ENCODE data around the gene NUP35.
"Not testable (repeated sequence)": the region's sequence is repeated elsewhere in the genome, so short reads cannot be mapped to it uniquely, and the experiment has no call there.

NUP35 gene

GRCh38 chr2:183148955-183149354 is 24.7 kb downstream of the NUP35 start:
- no peak for DNase-seq (ENCODE audit: low read depth)

GRCh38 chr2:183149489-183149888 is 25.2 kb downstream of the NUP35 start:
- no peak for DNase-seq (ENCODE audit: low read depth)

DNA sequence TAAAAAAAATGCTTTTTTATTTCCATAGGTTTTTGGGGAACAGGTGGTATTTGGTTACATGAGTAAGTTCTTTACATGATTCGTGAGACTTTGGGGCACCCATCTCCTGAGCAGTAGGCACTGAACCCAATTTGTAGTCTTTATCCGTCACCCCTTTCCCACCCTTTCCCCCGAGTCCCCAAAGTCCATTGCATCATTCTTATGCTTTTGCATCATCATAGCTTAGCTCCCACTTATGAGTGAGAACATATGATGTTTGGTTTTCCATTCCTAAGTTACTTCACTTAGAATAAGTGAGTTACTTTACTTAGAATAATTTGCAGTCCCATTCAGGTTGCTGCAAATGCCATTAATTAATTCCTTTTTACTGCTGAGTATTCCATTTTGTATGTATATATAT is 28.0 kb downstream of the NUP35 start:
- DNase-seq (ENCODE audit: low read depth): not testable (repeated sequence)

DNA sequence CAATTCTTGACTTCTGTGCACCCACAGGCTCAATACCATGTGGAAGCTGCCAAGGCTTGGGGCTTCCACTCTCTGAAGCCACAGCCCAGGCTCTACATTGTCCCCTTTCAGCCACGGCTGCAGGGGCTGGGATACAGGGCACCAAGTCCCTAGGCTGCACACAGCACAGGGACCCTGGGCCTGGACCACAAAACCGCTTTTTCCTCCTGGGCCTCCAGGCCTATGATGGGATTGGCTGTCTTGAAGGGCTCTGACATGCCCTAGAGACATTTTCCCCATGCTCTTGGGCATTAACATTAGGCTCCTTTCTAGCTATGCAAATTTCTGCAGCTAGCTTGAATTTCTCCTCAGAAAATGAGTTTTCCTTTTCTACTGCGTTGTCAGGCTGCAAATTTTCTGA is 29.7 kb downstream of the NUP35 start:
- no peak for DNase-seq (ENCODE audit: low read depth)

- not testable (repeated sequence) for DNase-seq (ENCODE audit: low read depth)
Measured at GRCh38 chr2:183154772-183155171, 30.5 kb downstream of the NUP35 start.

GRCh38 chr2:183157131-183157530 is 32.9 kb downstream of the NUP35 start:
- no peak for DNase-seq (ENCODE audit: low read depth)

DNA sequence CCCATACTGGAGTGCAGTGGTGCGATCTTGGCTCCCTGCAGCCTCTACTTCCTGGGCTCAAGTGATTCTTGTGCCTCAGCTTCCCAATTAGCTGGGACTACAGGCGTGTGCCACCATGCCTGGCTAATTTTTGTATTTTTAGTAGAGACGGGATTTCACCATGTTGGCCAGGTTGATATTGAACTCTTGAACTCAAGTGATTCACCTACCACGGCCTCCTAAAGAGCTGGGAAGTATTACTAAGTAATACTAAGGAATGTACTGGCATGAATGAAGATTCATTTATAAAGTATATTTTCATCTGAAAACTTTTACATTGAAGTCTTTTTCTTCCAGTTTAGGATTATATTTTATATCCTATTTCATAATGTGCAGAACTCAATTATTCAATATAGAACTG is 38.1 kb downstream of the NUP35 start:
- DNase-seq (ENCODE audit: low read depth): no peak

DNA sequence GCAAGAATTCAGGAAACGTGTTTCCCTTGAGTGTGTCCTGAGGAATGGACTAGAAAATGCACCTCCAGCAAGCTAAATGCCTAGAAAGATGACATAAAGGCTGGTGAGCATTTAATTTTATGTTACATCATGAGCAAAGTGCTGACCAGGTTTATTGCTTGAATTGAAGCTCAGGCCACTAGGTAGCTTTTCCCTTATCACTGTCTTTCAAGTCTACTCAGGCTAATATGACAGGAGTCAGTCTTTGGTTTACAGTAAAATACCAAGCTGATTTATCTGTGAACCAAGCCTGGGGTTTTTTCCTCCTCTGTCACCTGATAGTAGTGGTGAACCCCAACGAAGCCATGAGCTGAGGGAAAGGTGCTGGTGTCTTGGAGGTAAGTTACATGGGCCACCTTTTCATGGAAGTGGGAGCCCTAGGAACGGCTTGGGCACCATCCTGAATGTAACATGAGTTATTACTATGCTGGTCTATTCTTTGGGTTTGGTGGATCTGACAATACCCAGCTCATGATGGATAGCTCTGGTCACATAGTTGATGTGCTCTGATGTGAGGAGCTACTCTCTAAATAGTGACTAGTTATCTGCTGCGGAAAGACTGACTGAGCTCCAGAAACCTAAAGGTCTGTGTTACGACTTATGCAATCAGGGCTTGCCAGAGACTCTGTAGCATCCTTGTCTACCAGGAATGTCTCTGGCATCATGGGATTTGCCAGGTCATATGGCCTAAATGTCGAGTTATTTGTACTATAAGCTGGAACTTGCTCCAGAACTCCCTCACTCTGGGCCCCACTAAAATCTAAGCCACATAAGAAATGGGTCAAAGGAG is 39.8 kb downstream of the NUP35 start:
- DNase-seq (ENCODE audit: low read depth): no peak

DNA sequence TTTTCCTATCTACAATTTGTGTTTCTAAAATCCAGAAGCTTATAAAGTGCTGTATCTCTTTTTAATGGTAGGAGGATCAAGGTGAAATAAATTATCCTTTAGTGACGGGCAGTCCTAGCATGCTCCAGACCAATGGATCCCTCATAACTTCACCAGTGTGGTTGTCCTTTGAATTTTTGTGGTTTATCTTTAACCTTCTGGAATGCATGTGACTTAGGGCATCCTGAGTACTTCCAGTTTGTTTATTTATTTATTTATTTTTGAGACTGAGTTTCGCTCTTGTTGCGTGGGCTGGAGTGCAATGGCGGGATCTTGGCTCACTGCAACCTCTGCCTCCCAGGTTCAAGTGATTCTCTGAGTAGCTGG is 40.4 kb downstream of the NUP35 start:
- no peak for DNase-seq (ENCODE audit: low read depth)

DNA sequence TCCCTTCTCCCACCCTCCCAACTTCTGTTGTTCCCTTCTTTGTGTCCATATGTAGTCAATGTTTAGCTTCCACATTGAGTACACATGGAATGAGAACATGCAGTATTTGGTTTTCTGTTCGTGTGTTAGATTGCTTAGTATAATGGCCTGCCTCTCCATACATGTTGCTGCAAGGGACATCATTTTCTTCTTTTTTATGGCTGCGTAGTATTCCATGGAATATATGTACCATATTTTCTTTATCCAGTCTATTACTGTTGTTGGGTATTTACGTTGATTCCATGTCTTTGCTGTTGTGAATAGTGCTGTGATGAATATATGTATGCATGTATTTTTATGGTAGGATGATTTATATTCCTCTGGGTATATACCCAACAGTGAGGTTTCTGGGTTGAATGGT is 42.0 kb downstream of the NUP35 start:
- no peak for DNase-seq (ENCODE audit: low read depth)

- DNase-seq (ENCODE audit: low read depth): not testable (repeated sequence)
Measured at GRCh38 chr2:183166976-183167375, 42.7 kb downstream of the NUP35 start.

DNA sequence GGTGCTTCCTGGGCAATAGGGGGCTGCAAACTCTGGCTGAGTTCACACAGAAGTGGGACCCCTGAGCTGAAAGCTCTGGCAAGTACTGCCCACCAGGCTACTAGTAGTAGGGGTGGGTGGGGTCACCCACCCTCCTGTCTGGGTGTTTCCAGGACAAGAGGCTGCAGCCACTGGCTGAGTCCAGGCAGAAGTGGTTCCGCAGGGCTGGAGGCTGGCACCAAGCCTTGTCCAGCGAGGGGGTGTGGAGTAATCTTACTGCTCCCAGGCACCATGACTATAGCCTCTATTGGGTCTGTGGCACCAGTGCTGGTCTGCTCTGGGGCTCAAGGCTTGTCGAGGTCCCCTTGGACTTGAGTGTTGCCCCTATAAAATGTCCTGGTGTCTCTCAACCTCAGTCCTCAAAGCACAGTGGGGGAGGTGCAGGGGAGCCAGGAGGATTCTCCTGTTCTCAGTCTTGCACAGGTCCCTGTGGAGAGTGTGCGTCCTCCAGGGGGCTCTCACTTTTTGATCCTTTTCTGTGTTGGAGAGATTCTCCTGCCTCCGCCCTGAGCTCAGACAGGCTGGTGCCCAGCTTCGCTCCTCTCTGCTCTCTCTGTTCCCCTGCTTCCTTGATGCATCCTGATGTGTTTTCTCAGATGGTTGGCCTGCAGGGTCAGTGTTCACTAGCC is 48.1 kb downstream of the NUP35 start:
- DNase-seq (ENCODE audit: low read depth): no peak

GRCh38 chr2:183179156-183179555 is 54.9 kb downstream of the NUP35 start:
- no peak for DNase-seq (ENCODE audit: low read depth)

GRCh38 chr2:183185534-183185933 is 61.3 kb downstream of the NUP35 start:
- no peak for DNase-seq (ENCODE audit: low read depth)

GRCh38 chr2:183186296-183186695 is 62.1 kb downstream of the NUP35 start:
- DNase-seq (ENCODE audit: low read depth): no peak

DNA sequence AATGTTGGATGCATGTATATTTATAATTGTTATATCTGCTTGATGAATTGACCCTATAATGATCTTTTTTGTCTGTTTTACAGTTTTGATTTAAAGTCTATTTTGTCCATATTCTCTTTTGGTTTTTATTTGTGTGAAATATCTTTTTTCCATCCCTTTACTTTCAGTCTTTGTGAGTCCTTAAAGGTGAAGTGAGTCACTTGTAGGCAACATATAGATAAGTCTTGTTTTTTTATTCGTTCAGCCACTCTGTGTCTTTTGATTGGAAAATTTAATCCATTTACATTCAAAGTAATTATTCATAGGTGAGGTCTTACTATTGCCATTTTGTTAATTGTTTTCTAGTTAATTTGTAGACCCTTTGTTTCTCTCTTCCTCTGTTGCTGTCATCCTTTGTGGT is 62.5 kb downstream of the NUP35 start:
- no peak for DNase-seq (ENCODE audit: low read depth)

GRCh38 chr2:183192343-183192742 is 68.1 kb downstream of the NUP35 start:
- DNase-seq (ENCODE audit: low read depth): no peak

- no peak for DNase-seq (ENCODE audit: low read depth)
Measured at GRCh38 chr2:183193904-183194303, 69.7 kb downstream of the NUP35 start.

GRCh38 chr2:183195397-183195796 is 71.2 kb downstream of the NUP35 start:
- DNase-seq (ENCODE audit: low read depth): no peak

GRCh38 chr2:183195998-183196409 is 71.8 kb downstream of the NUP35 start:
- no peak for DNase-seq (ENCODE audit: low read depth)

DNA sequence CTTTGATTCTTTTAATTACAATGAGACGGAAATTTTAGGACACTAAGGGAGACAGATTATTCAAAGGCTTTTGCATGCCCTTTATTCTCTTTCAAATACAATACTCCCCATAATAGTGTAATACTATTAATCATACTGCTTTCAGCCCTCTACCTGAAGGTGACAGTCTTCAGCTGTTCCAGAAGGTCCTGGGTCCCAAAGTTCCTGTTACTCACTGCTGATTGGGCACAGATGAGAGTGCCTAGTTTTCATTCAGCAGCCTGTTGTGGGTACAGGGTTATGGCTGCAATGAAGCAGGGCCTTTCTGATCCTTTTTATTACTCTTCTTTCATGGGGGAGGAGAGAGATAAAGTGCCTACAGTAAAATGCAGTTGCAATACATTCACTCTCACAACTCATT is 80.2 kb downstream of the NUP35 start:
- no peak for DNase-seq (ENCODE audit: low read depth)

GRCh38 chr2:183207110-183207509 is 82.9 kb downstream of the NUP35 start:
- DNase-seq (ENCODE audit: low read depth): no peak

GRCh38 chr2:183209395-183210028 is 85.3 kb downstream of the NUP35 start:
- no peak for DNase-seq (ENCODE audit: low read depth)
